Measurements from ENCODE around the gene SIGLEC9.

The SIGLEC9 gene

GRCh38 chr19:51123381-51123800 is 1.3 kb upstream of the SIGLEC9 start:
- Mint-ChIP-seq H3K9me3 (no peaks in the 10 kb centered on the region), H3K36me3 (peaks cover 11% of the 10 kb centered on the region), H3K27ac (peak overlapping the region; percentile 91), H3K4me1 (peaks cover 81% of the 10 kb centered on the region), H3K4me3 (peak overlapping the region; percentile 13), H3K27me3 (no peaks in the 10 kb centered on the region)
- CTCF ChIA-PET = no interaction called here
- DNase-seq = peak; percentile 80

DNA sequence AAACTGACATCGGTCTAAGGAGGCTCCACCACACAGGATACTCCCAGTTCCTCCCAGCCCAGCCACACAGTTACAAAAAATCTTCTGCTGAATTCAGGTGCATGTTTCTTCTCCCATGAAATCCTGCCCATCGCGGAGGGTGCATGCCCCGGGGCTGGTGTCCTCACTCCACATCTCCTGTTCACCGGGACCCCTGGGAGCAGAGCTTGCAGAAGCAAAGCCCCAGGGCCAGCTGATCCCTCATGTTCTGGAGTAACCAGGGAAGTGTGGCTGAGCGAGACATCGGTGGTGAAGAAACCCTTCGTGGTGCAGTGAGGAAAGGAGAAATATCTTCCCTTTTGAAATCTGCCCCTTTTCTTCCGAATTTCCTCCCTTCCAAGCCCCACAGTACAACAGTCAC is 904 bp upstream of the SIGLEC9 start:
- no peaks in the 10 kb centered on the region for H3K9me3 Mint-ChIP-seq
- peaks cover 11% of the 10 kb centered on the region for H3K36me3 Mint-ChIP-seq
- CTCF ChIA-PET = no interaction called here
- DNase-seq = no peak
- H3K27me3 Mint-ChIP-seq = no peaks in the 10 kb centered on the region
- H3K27ac Mint-ChIP-seq = peak overlapping the region; percentile 91
- H3K4me3 Mint-ChIP-seq = peak overlapping the region; percentile 13
- peaks cover 85% of the 10 kb centered on the region for H3K4me1 Mint-ChIP-seq

- CTCF ChIA-PET = no interaction called here
- H3K9me3 Mint-ChIP-seq = no peaks in the 10 kb centered on the region
- no peaks in the 10 kb centered on the region for H3K27me3 Mint-ChIP-seq
- peak overlapping the region; percentile 91 for H3K27ac Mint-ChIP-seq
- H3K4me3 Mint-ChIP-seq = peak overlapping the region; percentile 13
- H3K36me3 Mint-ChIP-seq = peaks cover 11% of the 10 kb centered on the region
- DNase-seq = no peak
- H3K4me1 Mint-ChIP-seq = peaks cover 83% of the 10 kb centered on the region
Measured at GRCh38 chr19:51124216-51124615, 490 bp upstream of the SIGLEC9 start.

- no peaks in the 10 kb centered on the region for H3K9me3 Mint-ChIP-seq
- H3K4me3 Mint-ChIP-seq = no peak overlapping the region
- no peak for DNase-seq
- peaks cover 11% of the 10 kb centered on the region for H3K36me3 Mint-ChIP-seq
- peaks cover 83% of the 10 kb centered on the region for H3K4me1 Mint-ChIP-seq
- H3K27ac Mint-ChIP-seq = peak overlapping the region; percentile 91
- no peaks in the 10 kb centered on the region for H3K27me3 Mint-ChIP-seq
- CTCF ChIA-PET = interaction anchor here (0.6 kb wide), 1 partner anchor 235 kb away, joined by 4 read pairs; no protein-coding TSS in a partner anchor
Measured at GRCh38 chr19:51125421-51126075, 842 bp downstream of the SIGLEC9 start.

DNA sequence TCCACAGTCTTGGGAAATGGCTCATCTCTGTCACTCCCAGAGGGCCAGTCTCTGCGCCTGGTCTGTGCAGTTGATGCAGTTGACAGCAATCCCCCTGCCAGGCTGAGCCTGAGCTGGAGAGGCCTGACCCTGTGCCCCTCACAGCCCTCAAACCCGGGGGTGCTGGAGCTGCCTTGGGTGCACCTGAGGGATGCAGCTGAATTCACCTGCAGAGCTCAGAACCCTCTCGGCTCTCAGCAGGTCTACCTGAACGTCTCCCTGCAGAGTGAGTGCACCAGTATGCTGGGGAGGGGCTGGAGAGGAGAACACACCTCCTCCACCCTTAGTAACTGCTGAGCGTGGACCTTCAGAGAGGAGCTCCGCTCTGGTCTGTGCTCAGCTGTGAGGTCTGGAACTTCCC is 2.3 kb downstream of the SIGLEC9 start:
- Mint-ChIP-seq H3K27ac (no peak overlapping the region), H3K9me3 (no peaks in the 10 kb centered on the region), H3K36me3 (peaks cover 2% of the 10 kb centered on the region), H3K4me1 (peaks cover 85% of the 10 kb centered on the region), H3K27me3 (no peaks in the 10 kb centered on the region), H3K4me3 (no peak overlapping the region)
- DNase-seq = no peak
- CTCF ChIA-PET = no interaction called here

GRCh38 chr19:51127755-51128154 is 3.0 kb downstream of the SIGLEC9 start:
- Mint-ChIP-seq H3K4me1 (peaks cover 85% of the 10 kb centered on the region), H3K27ac (peak overlapping the region; percentile 60), H3K9me3 (no peaks in the 10 kb centered on the region), H3K36me3 (no peaks in the 10 kb centered on the region), H3K4me3 (no peak overlapping the region), H3K27me3 (no peaks in the 10 kb centered on the region)
- DNase-seq = no peak
- CTCF ChIA-PET = interaction anchor here (0.6 to 3.2 kb wide), 3 partner anchors 30 to 188 kb away, joined by 3 to 8 read pairs (median 5); no protein-coding TSS in a partner anchor

- no peak for DNase-seq
- peaks cover 80% of the 10 kb centered on the region for H3K4me1 Mint-ChIP-seq
- H3K27me3 Mint-ChIP-seq = no peaks in the 10 kb centered on the region
- no peak overlapping the region for H3K4me3 Mint-ChIP-seq
- no peaks in the 10 kb centered on the region for H3K36me3 Mint-ChIP-seq
- no peak overlapping the region for H3K27ac Mint-ChIP-seq
- CTCF ChIA-PET = interaction anchor here (0.6 to 3.2 kb wide), 3 partner anchors 30 to 187 kb away, joined by 3 to 8 read pairs (median 5); no protein-coding TSS in a partner anchor
- H3K9me3 Mint-ChIP-seq = no peaks in the 10 kb centered on the region
Measured at GRCh38 chr19:51128227-51128626, 3.5 kb downstream of the SIGLEC9 start.

DNA sequence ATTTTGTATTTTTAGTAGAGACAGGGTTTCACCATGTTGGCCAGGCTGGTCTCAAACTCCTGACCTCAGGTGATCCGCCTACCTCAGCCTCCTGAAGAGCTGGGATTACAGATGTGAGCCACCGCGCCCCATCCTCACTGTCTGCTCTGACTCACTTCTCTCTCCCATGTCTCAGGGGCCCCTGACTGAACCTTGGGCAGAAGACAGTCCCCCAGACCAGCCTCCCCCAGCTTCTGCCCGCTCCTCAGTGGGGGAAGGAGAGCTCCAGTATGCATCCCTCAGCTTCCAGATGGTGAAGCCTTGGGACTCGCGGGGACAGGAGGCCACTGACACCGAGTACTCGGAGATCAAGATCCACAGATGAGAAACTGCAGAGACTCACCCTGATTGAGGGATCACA is 5.0 kb downstream of the SIGLEC9 start:
- Mint-ChIP-seq H3K9me3 (peaks cover 2% of the 10 kb centered on the region), H3K4me3 (no peak overlapping the region), H3K27me3 (no peaks in the 10 kb centered on the region), H3K27ac (no peak overlapping the region), H3K4me1 (peaks cover 65% of the 10 kb centered on the region), H3K36me3 (no peaks in the 10 kb centered on the region)
- no peak for DNase-seq
- CTCF ChIA-PET = interaction anchor here (3.2 kb wide), 1 partner anchor 28 kb away, joined by 8 read pairs; no protein-coding TSS in a partner anchor

DNA sequence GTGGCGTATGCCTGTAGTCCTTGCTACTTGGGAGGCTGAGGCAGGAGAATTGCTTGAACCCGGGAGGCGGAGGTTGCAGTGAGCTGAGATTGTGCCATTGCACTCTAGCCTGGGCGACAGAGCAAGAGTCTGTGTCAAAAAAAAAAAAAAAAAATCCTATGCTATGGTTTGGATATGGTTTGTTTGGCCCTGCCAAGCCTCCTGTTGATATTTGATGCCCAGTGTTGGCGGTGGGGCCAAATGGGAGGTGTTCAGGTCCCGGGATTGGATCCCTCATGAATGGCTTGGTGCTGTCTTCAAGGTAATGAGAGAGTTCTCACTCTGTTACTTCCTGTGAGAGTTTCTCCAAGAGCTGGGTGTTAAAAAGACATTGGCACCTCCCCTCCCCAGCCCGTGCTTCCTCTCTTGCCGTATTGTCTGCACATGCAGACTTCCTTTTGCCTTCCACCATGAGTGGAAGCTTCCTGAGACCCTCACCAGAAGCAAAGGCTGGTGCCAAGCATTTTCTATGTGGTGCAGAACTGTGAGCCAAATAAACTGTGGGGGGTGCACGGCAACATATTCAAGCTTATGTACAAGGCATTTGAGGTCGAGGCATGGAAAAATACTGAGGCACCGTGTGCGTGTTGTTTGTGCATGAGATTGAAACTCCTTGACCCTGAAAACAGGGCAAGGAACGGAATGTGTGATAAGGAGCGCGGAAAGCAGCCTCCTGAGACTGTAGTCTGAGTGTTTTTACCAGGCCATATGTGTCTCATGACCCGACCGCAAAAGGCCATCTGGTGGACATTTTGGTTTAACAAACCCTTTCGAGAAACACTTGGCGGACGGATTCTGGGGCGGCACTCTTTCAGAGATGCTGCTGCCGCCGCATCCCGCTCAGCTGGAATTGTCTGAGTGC is 7.3 kb downstream of the SIGLEC9 start:
- Mint-ChIP-seq H3K27me3 (peaks cover 4% of the 10 kb centered on the region), H3K36me3 (no peaks in the 10 kb centered on the region), H3K27ac (peak overlapping the region; percentile 84), H3K9me3 (peaks cover 8% of the 10 kb centered on the region), H3K4me3 (peak overlapping the region; percentile 46), H3K4me1 (peaks cover 57% of the 10 kb centered on the region)
- DNase-seq = peak; percentile 60
- CTCF ChIA-PET = interaction anchor here (0.8 kb wide), 1 partner anchor 128 kb away, joined by 3 read pairs; no protein-coding TSS in a partner anchor

DNA sequence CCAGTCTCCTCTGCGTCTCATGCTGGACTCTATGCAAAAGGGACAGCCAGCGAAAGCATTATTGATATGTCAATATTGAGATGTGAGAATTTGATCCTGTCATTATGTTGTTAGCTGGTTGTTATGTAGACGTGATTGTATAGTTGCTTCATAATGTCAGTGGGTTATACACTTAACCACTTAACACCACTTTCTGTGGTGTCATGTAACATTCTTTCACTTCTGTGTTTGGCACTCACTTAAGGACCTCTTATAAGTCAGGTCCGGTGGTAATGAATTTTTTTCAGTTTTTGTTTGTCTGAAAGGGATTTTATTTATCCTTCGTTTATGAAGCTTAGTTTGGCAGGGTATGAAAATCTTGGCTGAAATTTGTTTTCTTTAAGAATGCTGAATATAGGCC is 10.3 kb downstream of the SIGLEC9 start:
- Mint-ChIP-seq H3K27me3 (peaks cover 26% of the 10 kb centered on the region), H3K4me3 (no peak overlapping the region), H3K4me1 (peaks cover 40% of the 10 kb centered on the region), H3K9me3 (peaks cover 8% of the 10 kb centered on the region), H3K27ac (no peak overlapping the region), H3K36me3 (no peaks in the 10 kb centered on the region)
- CTCF ChIA-PET = interaction anchor here (1.0 to 1.4 kb wide), 2 partner anchors 12 to 23 kb away, joined by 3 to 4 read pairs; no protein-coding TSS in a partner anchor
- DNase-seq = no peak

- CTCF ChIA-PET = no interaction called here
- Mint-ChIP-seq H3K4me3 (no peak overlapping the region), H3K9me3 (peaks cover 8% of the 10 kb centered on the region), H3K36me3 (no peaks in the 10 kb centered on the region), H3K4me1 (peaks cover 28% of the 10 kb centered on the region), H3K27ac (no peak overlapping the region), H3K27me3 (peaks cover 38% of the 10 kb centered on the region)
- DNase-seq = no peak
Measured at GRCh38 chr19:51135986-51136762, 11.5 kb downstream of the SIGLEC9 start.

GRCh38 chr19:51136851-51137551 is 12.3 kb downstream of the SIGLEC9 start:
- CTCF ChIA-PET = interaction anchor here (0.7 kb wide), 1 partner anchor 122 kb away, joined by 3 read pairs; no protein-coding TSS in a partner anchor
- peaks cover 23% of the 10 kb centered on the region for H3K4me1 Mint-ChIP-seq
- no peak overlapping the region for H3K4me3 Mint-ChIP-seq
- peaks cover 46% of the 10 kb centered on the region for H3K27me3 Mint-ChIP-seq
- peaks cover 8% of the 10 kb centered on the region for H3K9me3 Mint-ChIP-seq
- no peak overlapping the region for H3K27ac Mint-ChIP-seq
- DNase-seq = no peak
- no peaks in the 10 kb centered on the region for H3K36me3 Mint-ChIP-seq

DNA sequence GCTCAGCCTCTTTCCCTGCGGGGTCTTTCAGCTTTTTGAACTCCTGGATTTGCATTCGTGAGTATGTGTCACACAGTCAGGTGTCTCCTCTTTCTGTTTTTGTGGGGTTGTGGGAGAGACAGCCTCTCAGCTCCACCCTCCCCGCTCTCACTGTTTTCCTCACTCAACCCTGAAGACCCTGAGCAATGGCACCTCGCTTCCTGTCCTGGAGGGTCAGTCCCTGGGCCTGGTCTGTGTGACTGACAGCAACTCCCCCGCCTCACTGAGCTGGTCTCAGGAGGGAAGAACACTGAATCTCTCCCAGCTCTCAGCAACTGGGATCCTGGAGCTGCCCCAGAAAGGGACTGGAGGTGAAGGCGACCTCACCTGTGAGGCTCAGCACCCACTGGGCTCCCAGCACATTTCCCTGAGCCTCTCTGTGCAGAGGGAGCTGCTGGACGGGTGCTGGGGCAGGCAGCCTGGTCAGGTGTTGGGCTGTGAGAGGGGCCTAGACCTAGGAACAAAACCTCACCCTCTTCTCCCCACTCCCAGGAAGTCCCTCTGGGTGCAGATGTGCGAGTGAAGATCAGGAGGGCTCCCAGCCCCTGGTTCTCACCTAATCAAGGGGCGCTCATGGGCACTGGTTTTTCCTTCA is 13.2 kb downstream of the SIGLEC9 start:
- no peak for DNase-seq
- peaks cover 50% of the 10 kb centered on the region for H3K27me3 Mint-ChIP-seq
- no peak overlapping the region for H3K27ac Mint-ChIP-seq
- no peak overlapping the region for H3K4me3 Mint-ChIP-seq
- no peaks in the 10 kb centered on the region for H3K36me3 Mint-ChIP-seq
- H3K9me3 Mint-ChIP-seq = peaks cover 8% of the 10 kb centered on the region
- H3K4me1 Mint-ChIP-seq = peaks cover 15% of the 10 kb centered on the region
- CTCF ChIA-PET = interaction anchor here (0.7 to 1.0 kb wide), 2 partner anchors 30 to 121 kb away, joined by 3 read pairs; no protein-coding TSS in a partner anchor

Data from activated naive CD4-positive, alpha-beta T cell treated with anti-CD3 and anti-CD28 coated beads, Interleukin-2, amount 10 ng/mL, durations not matched to agents 7 days and 5 days (primary cell).